Aorta (tissue), 5 donors: ENCODE results near the gene MISP3. TPM values are rescaled to one million over a fixed set of nuclear protein-coding genes. Genes with fewer than 3 reads are reported as not detected.

Experiments used
- ATAC-seq: fragments of 200-7000 bp; cut with Tn5 transposase; one replicate; pipeline ENCODE4 v1.9.1; 2022; ENCODE audit warnings: moderate library complexity; ENCODE audit not compliant: low FRiP score
- DNase-seq, 2 donors: peaks; one replicate each; pipeline ENCODE4 v3.0.0-alpha.2; 2020
- H3K27ac ChIP-seq, 2 donors: one replicate each; pipeline ENCODE4 v1.5.1; 2013; ENCODE audit warnings: low read length in 2 of 2, mild to moderate bottlenecking in 2 of 2, moderate library complexity in 2 of 2, control low read depth in 1 of 2, inconsistent platforms in 1 of 2, low read depth in 1 of 2
- H3K27me3 ChIP-seq, 2 donors: one replicate each; pipeline ENCODE4 v1.6.1; 2013; ENCODE audit warnings: control low read depth in 1 of 2, low read length in 1 of 2, mild to moderate bottlenecking in 1 of 2, moderate library complexity in 1 of 2; ENCODE audit not compliant: insufficient read depth in 2 of 2, control insufficient read depth in 1 of 2
- H3K36me3 ChIP-seq, 2 donors: one replicate each; pipeline ENCODE4 v1.6.1; 2013; ENCODE audit warnings: control low read depth in 1 of 2, low read length in 1 of 2, mild to moderate bottlenecking in 1 of 2; ENCODE audit not compliant: insufficient read depth in 2 of 2, control insufficient read depth in 1 of 2
- H3K4me1 ChIP-seq, 2 donors: one replicate each; pipeline ENCODE4 v1.6.1; 2013; ENCODE audit warnings: low read length in 2 of 2, control low read depth in 1 of 2, mild to moderate bottlenecking in 1 of 2, moderate library complexity in 1 of 2; ENCODE audit not compliant: insufficient read depth in 2 of 2, control insufficient read depth in 1 of 2
- H3K4me3 ChIP-seq, 2 donors: one replicate each; pipeline ENCODE4 v1.5.1; 2013; ENCODE audit warnings: low read length in 2 of 2, control low read depth in 1 of 2, mild to moderate bottlenecking in 1 of 2
- H3K9me3 ChIP-seq: one replicate; pipeline ENCODE4 v1.6.1; 2013; ENCODE audit warnings: mild to moderate bottlenecking, low read length; ENCODE audit not compliant: control insufficient read depth
- WGBS, 2 donors: extraction: QIAGEN DNeasy Blood & Tissue Kit; methylation state at CpG; one replicate each; pipeline ENCODE4 v1.1.7; 2013; 5-methylcytosine and 5-hydroxymethylcytosine counted together
- intact Hi-C, 2 donors: fragments of 100-400 bp; cut with DNase I; formaldehyde crosslinking; loops; one replicate each; pipeline versions ENCODE4 v1.14.2 to v1.15.0; 2022
- polyA plus RNA-seq, 2 donors: library from polyadenylated mRNA; stranded (reverse); fragments of 200-250 nt; gene quantifications; one replicate each; pipeline ENCODE4 v1.2.3, GENCODE V29; 2013
- total RNA-seq, 2 donors: library from RNA; stranded (reverse); fragmentation: NEBNext Ultra II Directional; extraction: Animal tissue kit (Norgen Biotek cat#: 25700); gene quantifications; one replicate each; pipeline ENCODE4 v1.2.1, GENCODE V29; 2021
- donor health status: healthy with polysubstance abuse.
- donor health status: Bipolar disorder and iron deficiency.
- donor health status: DM: no; HTN: no; CAD: no.
- donor health status: DM: no; HTN: no; CAD: no.
- donor health status: DM: yes; HTN: yes; CAD: no.

MISP3 gene
- total and polyA plus RNA-seq, 4 donors = 1.2 to 6.6 (median 3.5) TPM

DNA sequence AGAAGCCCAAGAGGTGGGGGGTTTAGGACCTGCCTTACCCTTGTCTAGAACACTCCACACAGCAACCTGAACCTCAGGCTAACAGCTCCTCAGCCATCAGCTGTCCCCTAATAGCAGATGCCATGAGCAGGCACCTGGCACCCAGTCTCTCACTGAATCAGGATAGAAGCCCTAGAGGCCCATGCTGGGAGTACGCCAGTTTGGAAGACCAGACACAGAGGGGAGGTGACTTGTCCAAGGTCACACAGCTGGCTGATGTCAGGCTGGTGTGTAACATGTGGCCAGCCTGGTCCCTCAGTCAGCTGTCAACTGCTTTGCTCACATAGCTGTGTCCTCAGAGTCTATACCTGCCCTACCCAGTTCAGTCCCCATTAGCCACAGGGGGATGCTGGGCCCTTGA lies 30.7 kb downstream of the MISP3 start:
- no peak overlapping the region for H3K4me3 ChIP-seq
- intact Hi-C loops = no loop called here
- peaks cover 0 to 5% of the 10 kb centered on the region in 2 donors for H3K36me3 ChIP-seq
- ATAC-seq (no peak), DNase-seq (no peak)
- H3K4me1 ChIP-seq = no peaks in the 10 kb centered on the region
- H3K27me3 ChIP-seq = no peaks in the 10 kb centered on the region
- H3K27ac ChIP-seq = no peak overlapping the region
- H3K9me3 ChIP-seq = no peaks in the 10 kb centered on the region
- WGBS, 2 donors = 91 to 100% methylated on average over 1 of the region's 1 CpG

DNA sequence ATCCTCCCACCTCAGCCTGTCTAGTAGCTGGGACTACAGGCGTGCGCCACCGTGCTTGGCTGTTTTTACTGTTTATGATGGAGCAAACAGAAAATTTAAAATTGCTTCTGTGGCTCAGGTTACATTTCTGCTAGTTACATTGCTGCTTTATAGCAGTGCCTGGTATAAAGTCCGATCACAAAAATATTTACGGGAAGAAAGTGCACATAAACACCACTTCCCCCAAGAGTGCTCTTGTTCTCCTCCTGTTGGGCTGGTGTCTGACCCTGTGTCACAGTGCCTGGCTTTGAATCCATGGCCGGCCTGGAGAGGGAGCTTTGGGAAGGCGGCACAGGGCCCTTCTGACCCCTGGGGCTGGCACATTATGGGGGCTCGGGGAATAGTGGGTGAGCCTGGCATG lies 33.1 kb downstream of the MISP3 start:
- no peaks in the 10 kb centered on the region for H3K9me3 ChIP-seq
- no peak for DNase-seq
- no peak overlapping the region for H3K4me3 ChIP-seq
- intact Hi-C loops = no loop called here
- H3K4me1 ChIP-seq = no peaks in the 10 kb centered on the region
- no peak for ATAC-seq
- 77 to 79% methylated on average over 8 of the region's 8 CpGs for WGBS, 2 donors
- no peak overlapping the region for H3K27ac ChIP-seq
- no peaks in the 10 kb centered on the region for H3K27me3 ChIP-seq
- H3K36me3 ChIP-seq = peaks cover 0 to 3% of the 10 kb centered on the region in 2 donors

DNA sequence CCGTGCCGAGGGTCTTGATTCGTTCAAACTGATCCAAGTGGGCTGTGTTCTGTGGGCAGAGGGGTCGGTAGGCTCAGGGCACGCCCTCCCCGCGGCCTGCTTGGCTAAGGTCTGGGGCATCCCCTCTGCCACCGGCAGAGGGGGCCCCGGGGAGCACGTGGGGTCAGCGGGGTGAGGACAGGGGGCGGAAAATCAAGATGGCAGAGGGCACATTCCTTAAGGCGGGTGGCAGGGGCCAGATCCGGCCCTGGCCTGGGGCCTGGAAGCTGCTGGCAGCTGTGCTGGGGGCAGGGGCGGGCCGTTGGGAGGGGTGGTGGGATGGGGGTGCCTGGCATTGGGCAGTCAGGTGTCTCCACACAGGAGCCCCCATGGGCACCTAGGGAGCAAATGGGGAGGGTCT lies 34.3 kb downstream of the MISP3 start:
- intact Hi-C loops = no loop called here
- peaks cover 0 to 3% of the 10 kb centered on the region in 2 donors for H3K36me3 ChIP-seq
- no peak for DNase-seq
- peak overlapping the region; percentile 45 to 59 for H3K27ac ChIP-seq
- no peak overlapping the region for H3K4me3 ChIP-seq
- no peaks in the 10 kb centered on the region for H3K27me3 ChIP-seq
- whole genome bisulfite sequencing, 2 donors = 54 to 63% methylated on average over 14 to 16 of the region's 16 CpGs
- ATAC-seq = peak; percentile 12
- H3K4me1 ChIP-seq = no peaks in the 10 kb centered on the region
- H3K9me3 ChIP-seq = no peaks in the 10 kb centered on the region

DNA sequence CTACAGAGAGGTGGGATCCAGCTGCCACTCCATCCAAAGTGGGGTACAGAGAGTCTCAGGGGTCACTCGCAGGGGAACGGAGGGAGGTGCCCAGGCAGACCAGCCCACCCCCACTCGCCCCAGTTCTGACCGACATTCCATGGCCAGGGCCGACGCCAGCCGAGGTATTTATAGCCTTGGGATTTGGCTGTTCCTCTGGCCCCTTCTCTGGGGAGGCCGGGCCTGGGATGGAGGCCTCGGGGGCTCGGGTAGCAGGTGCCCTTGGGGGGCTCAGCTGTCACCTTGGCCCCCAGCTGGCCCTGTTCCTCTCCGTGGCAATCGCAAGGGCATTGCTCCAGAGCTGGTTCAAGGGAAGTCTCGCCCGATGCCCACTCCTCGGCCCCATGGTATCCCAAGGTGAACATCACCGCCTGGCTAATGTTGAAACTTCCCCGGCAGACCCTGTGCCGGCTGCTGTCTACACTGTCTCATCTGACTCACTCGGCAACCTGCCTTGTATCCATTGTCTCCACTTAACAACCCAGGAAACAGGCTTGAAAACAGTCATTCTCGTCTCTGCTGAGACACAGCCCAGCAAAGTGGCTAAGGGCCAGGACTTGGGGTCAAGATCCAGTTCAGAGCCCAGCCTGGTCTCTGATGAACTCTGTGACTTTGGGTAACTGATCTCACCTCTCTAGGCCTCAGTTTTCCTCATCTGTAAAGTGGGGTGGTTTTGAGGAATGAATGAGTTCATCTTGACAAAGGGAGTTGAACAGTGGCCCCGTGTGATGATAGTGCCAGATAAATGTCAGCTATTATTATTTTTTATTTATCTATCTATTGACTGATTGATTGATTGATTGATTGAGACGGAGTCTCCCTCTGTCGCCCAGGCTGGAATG lies 35.2 kb downstream of the MISP3 start:
- ATAC-seq = peak; percentile 72
- peak overlapping the region; percentile 45 to 59 for H3K27ac ChIP-seq
- H3K4me1 ChIP-seq = no peaks in the 10 kb centered on the region
- peaks cover 0 to 3% of the 10 kb centered on the region in 2 donors for H3K36me3 ChIP-seq
- H3K4me3 ChIP-seq = no peak overlapping the region
- peak; percentile 74 to 87 for DNase-seq
- WGBS, 2 donors = 14 to 20% methylated on average over 23 of the region's 23 CpGs
- H3K9me3 ChIP-seq = no peaks in the 10 kb centered on the region
- no peaks in the 10 kb centered on the region for H3K27me3 ChIP-seq
- intact Hi-C loops = no loop called here

DNA sequence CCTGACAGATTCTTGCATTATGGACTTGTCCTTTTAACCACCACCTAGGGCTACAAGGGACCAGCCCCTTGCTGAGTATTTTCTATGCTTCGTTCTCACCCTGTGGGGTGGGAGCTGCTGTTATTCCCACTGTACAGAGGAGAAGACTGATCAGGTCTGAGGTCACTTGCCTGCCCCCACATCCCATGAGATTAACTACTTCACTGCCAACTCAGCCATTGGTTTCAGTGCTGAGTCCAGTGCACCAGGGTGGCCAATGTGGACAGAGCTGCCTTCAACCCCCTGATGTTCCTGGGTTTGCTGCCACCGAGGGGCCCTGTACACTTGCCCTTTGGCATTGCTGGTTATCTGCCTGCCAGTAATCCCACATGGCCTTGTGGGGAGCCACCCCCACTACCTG lies 38.1 kb downstream of the MISP3 start:
- no peak overlapping the region for H3K4me3 ChIP-seq
- no peaks in the 10 kb centered on the region for H3K9me3 ChIP-seq
- H3K27me3 ChIP-seq = no peaks in the 10 kb centered on the region
- intact Hi-C loops = no loop called here
- no peaks in the 10 kb centered on the region for H3K4me1 ChIP-seq
- DNase-seq (no peak), ATAC-seq (no peak)
- 32 to 50% methylated on average over 2 of the region's 2 CpGs for WGBS, 2 donors
- peaks cover 0 to 1% of the 10 kb centered on the region in 2 donors for H3K36me3 ChIP-seq
- H3K27ac ChIP-seq = no peak overlapping the region

DNA sequence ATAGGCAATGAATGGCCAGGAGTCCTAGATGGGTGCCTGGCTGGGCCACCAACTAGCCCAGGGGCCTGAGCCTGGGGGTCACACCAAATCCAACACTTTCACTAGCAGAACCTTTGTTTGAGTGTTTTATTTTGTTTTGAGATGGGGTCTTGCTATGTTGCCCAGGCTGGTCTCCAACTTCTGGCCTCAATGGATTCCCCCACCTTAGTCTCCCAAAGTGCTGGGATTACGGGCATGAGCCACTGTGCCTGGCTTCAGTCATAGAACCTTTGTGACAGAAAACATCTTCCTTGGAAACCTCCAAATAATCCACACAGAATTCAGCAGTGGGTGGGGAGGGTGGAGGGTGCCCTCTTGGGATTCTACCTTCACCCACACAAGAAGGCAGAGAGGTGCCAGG lies 38.9 kb downstream of the MISP3 start:
- DNase-seq = no peak
- no peak for ATAC-seq
- intact Hi-C loops = no loop called here
- Histone ChIP-seq H3K9me3 (no peaks in the 10 kb centered on the region), H3K4me1 (no peaks in the 10 kb centered on the region), H3K27me3 (no peaks in the 10 kb centered on the region), H3K4me3 (no peak overlapping the region), H3K27ac (no peak overlapping the region), H3K36me3 (no peaks in the 10 kb centered on the region)
- WGBS, 2 donors = 25 to 49% methylated on average over 1 of the region's 1 CpG

DNA sequence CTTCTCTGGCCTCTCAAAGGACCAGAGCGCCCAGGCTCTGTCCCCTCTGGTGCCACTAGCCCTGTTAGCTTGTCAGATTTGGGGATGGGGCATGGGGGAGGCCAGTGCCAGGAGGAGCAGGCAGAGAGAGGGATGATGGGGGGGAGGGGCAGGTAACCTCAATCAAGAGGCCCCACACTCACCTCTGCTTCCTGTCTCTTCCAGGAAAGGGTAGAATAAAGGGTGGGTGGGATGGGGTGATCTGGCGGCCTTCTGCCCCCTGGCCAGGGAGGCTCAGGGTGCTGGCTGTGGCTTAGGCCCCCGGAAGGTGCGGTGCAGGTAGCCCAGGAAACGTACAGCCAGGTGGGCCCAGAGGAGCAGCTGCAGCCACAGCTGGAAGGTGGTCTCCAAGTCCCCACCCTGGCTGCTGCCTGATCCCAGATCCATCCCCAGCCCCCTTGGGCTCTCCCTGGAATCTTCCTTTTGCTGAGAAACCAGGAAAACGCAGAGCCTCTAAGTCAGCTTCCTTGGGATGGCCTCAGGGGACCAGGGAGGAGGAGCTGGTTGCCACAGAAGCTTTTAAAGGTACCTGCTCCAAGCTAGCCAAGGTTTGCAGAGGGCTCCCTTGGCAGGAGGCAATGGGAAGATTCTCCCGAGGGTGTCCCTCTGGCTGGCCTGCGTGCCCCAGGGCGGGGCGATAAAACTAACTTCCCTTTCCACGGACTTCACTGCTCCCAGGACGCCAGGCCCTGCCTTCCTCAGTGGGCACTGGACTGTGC lies 39.6 kb downstream of the MISP3 start:
- peak in 1 of 2 donors; percentile 67 for DNase-seq
- Histone ChIP-seq H3K4me3 (no peak overlapping the region), H3K4me1 (no peaks in the 10 kb centered on the region), H3K27me3 (no peaks in the 10 kb centered on the region), H3K9me3 (no peaks in the 10 kb centered on the region), H3K36me3 (no peaks in the 10 kb centered on the region), H3K27ac (peak overlapping the region; percentile 24 to 87)
- intact Hi-C loops = no loop called here
- no peak for ATAC-seq
- 38 to 41% methylated on average over 11 to 12 of the region's 12 CpGs for WGBS, 2 donors

DNA sequence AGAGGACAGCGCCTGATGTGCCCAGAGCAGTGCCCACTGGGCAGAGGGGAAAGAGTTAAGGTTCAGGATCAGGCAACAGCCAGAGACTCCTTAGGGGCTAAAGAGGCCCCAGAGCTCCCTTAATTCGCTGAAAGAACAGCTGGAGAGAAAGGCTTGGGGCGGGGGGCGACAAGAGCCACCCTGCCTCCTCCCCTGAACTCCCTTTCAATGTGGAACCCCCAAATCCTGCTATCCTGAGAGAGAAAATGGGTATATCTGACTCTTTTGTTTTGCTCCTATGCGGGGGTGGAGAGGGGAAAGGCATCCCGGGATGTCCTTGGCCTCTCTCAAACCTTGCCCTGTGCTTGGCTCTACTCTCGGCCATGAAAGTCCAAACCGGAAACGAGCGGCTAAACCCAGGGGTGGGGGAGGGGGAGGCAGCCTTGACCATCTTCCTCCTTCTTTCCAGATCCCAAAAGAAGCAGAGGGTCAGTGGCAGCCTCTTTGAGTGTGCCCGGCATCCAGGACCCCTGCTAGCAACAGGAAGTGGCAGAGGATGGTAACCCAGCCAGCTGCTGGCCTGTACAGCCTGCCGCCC lies 40.3 kb downstream of the MISP3 start:
- H3K27me3 ChIP-seq = no peaks in the 10 kb centered on the region
- peak overlapping the region; percentile 61 to 87 for H3K27ac ChIP-seq
- WGBS, 2 donors = 18 to 21% methylated on average over 12 of the region's 12 CpGs
- H3K4me3 ChIP-seq = no peak overlapping the region
- ATAC-seq (no peak), DNase-seq (peak; percentile 70 to 82)
- H3K9me3 ChIP-seq = no peaks in the 10 kb centered on the region
- intact Hi-C loops = no loop called here
- no peaks in the 10 kb centered on the region for H3K4me1 ChIP-seq
- no peaks in the 10 kb centered on the region for H3K36me3 ChIP-seq
